GM19468 (cell line): Measurements from ENCODE around the gene ADAR.

ENCODE experiments used
- ATAC-seq: cut with Tn5 transposase; IDR thresholded peaks from one replicate; pipeline ENCODE4 v1.9.1; 2021; ENCODE audit warnings: mild to moderate bottlenecking, moderate library complexity, moderate number of reproducible peaks; ENCODE audit not compliant: unreplicated experiment; ENCODE audit errors: extremely low read depth

ADAR gene

DNA sequence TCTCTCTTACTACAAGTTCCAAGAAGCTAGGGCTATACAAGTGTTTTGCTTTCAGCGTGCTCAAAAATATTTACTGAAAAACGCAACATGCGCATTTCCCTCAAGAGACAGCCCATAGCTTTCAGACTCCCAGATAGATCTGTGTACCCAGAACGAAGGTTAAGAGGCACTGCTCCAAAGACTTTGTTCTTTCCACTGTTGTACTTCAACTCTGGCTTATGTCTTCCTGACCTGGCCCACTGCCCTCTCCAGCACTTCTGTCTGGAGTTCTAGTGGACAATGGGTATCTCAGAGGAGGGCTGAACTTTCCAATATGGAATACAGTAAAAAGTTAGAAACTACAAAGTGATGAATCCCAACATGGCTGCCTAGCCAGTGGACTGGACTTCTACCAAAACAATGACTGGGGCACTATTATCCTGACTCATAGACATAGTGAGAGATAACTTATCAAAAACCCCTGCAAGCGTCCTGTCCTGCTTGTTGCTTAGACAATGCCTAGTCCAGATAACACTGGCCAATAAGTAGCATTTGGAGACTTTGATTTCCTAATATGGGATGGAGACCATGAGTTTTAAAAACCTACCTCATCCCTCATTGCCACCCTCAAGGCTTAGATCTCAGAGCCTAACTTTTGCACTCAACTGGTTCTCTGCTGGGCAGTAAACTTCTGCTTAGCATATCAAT is 8.8 kb upstream of the ADAR start:
- ATAC-seq, result no peak

GRCh38 chr1:154615411-154615810 is 7.4 kb upstream of the ADAR start:
- ATAC-seq, result no peak

DNA sequence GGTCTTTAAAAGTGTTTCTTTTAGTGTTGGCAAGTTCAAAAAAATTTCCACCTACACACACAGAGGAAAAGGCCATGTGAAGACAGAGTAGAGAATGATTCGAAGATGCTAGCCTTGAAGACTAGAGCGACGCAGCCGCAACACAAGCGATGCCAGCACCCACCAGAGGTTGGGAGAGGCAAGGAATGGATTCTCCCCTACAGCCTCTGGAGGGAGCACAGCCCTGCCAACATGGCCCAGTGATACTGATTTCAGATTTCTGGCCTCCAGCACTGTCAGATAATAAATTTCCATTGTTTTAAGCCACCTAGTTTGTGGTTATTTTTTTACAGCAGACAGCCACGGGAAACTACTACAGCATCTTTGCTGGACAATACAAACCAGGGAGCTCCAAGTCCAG is 6.9 kb upstream of the ADAR start:
- no peak for ATAC-seq

- ATAC-seq, result no peak
These were observed 6.3 kb upstream of the ADAR start for GRCh38 chr1:154614247-154614646.

GRCh38 chr1:154611150-154611862 is 3.3 kb upstream of the ADAR start:
- no peak for ATAC-seq

DNA sequence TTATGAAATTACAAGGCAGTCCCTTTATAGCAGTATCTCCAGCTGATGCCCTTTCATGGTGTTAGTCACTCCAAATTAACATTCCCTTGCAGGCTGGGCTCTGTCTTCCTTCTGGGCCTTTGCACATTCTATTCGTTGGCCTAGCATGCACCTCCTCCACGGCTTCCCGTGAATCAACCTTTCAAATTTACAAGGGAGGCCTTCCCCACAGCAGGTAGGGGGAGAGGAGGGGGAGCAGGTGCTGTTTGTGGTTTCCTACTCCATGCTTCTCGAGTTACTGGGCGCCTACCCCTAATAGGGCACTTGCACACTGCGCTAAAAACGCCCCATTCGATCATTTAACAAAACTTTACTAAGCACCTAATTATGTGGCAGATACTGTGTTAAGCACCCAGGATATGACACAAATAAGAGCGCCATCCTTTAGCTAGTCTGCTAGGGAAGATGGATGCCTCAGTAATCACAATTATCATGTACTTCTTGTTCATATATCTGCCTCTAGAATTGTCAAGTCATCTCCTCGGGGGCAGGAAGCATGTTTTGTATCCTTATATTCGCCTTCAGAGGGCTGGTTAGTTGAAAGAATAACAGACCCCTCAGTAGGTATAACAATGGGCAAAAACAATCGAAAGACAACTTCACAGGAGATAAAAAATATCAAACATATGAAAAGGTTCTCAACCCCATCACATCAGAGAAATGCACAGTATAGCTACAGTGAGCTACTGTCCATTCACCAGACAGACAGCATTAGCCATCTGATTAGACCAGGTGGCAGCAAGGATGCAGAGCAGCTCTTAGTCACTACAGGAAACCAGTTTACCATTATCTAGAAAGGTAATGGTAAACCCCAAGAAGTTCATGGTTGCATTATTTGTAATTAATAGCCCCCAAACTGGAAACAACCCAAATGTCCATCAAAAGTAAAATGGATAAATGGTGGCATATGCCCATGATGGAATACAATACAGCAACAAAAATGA is 1.7 kb upstream of the ADAR start:
- no peak for ATAC-seq

DNA sequence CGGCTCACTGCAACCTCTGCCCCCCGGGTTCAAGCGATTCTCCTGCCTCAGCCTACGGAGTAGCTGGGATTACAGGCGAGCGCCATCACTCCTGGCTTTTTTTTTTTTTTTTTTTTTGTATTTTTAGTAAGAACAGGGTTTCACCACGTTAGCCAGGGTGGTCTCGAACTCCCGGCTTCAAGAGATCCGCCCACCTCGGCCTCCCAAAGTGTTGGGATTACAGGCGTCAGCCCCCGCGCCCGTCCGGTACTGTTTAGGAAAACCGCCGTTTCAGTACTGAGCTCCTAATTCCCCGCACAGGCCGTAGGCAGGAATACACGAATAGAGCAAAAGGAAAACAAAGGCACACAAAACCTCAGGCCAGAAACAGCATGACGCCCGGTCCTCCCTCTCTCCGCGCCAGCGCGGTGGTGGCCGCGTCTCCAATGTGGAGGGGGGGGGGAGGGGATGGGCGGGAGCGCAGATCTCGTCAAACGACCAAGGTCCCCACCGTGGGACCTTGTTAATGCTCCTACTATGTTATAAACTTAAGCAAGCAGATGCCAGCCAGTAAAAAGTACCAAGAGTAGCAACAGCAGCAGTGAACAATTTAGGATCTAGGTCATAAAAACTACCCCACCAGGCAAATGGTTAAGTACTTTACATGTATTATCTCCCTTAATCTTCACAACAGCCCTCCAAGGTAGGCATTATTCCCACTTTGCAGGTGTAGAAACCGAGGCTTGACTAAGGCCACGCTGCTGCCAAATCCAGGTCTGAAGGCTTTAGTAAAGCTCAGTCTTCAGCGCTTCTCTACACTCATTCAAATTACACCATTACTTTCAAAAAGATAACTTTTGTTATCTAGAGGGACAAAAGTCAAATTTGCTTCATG is 648 bp upstream of the ADAR start:
- no peak for ATAC-seq

DNA sequence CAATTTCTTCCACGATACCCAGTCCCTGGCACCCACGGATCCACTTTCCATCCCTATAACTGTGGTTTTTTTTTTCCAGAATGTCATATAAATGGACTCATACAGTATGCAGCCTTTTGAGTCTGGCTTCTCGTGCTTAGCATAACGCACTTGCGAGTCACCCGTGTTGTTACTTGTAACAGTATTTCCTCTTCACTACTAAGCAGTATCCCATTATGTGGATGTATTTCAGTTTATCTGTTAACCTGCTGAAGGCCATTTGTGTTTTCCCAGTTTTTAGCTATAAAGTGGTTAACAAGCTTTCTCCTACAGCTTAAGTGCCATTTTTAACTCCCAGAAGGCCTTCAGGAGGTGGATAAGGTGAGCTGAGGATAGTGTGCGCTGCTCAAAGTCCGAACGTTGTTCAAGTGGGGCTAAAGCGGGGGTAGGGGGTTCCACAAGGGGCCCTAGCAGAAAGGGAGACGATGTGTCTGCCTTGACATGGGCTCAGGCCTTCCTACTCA is 829 bp downstream of the ADAR start:
- ATAC-seq, result no peak

GRCh38 chr1:154605534-154605933 is 2.5 kb downstream of the ADAR start:
- ATAC-seq, result no peak

GRCh38 chr1:154603317-154603716 is 4.7 kb downstream of the ADAR start:
- no peak for ATAC-seq

GRCh38 chr1:154599658-154600057 is 8.3 kb downstream of the ADAR start:
- no peak for ATAC-seq

GRCh38 chr1:154598871-154599635 is 8.9 kb downstream of the ADAR start:
- no peak for ATAC-seq

DNA sequence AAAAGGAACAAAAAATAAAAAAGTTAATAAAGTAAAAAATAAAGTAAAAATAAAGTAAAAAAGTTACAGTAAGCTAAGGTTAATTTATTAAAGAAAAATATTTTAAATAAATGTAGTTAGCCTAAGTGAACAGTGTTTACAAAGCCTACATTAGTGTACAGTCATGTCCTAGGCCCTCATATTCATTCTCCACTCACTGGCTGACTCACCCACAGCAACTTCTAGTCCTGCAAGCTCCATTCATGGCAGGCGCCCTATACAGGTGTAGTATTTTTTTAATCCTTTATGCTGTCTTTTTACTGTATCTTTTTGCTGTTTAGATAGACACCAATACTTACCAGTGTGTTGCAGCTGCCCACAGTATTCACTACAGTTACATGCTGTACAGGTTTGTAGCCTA is 12.4 kb downstream of the ADAR start:
- ATAC-seq, result no peak

- no peak for ATAC-seq
These were observed 13.2 kb downstream of the ADAR start for GRCh38 chr1:154594811-154595210.

- ATAC-seq, result no peak
These were observed 14.6 kb downstream of the ADAR start for GRCh38 chr1:154593390-154593789.

- no peak for ATAC-seq
These were observed 16.8 kb downstream of the ADAR start for GRCh38 chr1:154591206-154591605.

DNA sequence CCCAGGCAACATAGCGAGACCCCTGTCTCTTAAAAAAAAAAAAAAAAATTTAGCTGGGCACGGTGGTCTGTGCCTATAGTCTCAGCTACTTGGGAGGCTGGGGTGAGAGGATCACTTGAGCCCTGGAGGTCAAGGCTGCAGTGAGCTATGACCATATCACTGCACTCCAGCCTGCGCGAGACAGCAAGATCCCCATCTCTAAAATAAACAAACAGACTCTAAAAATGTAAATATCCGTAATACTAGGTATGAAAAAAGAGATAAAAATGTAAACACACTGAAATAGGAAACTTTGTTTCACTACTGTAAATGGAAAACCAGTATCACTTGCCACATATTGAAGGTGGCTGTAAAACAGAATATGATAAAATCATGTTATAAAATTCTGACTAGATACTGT is 17.2 kb downstream of the ADAR start:
- ATAC-seq, result no peak

DNA sequence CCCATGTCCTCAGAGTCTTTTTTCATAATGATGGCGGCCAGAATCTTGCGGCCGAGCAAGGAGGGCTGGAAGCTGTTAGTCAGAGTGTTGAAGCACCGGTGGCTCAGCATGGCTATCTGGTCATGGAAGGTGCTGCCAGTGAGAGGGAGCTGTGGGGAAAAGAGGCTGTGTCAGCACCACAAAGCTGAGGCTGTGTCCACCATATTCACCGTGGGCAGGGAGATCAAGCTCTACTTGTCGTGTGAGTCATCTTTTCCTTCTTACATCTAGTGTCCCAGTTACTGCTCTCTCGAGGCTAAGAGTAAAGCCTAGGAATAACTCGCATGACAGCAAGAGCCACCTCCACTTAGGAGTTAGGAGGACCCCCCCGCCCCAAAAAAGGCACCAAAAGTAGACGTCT is 18.2 kb downstream of the ADAR start:
- ATAC-seq, result no peak

- no peak for ATAC-seq
These were observed 21.3 kb downstream of the ADAR start for GRCh38 chr1:154586641-154587040.
